Common myeloid progenitor, CD34-positive (primary cell): Measurements from ENCODE around the gene STRBP.

Experiments used
- CTCF ChIA-PET: fragments of 350-600 bp; sonication (Branson Sonifier 250); formaldehyde crosslinking; loops from one replicate; lab custom pipeline; 2021; ENCODE audit warnings: antibody characterized with exemption; lab: Charles Lee
- POLR2A ChIA-PET: fragments of 350-600 bp; sonication (Branson Sonifier 250); formaldehyde crosslinking; loops from one replicate; lab custom pipeline; 2021; ENCODE audit warnings: antibody characterized with exemption; lab: Charles Lee
- DNase-seq, 3 donors: peaks; one replicate each; pipeline versions ENCODE4 v3.0.0 to v3.0.0-alpha.2; 2013
- H3K27ac ChIP-seq, 2 experiments: 1 replicate in 1 of 2; 2 replicates in 1 of 2; pipeline ENCODE4 v1.7.0; 2013; ENCODE audit warnings: inconsistent platforms in 2 of 2, low read length in 2 of 2, mild to moderate bottlenecking in 2 of 2, low read depth in 1 of 2, moderate library complexity in 1 of 2; ENCODE audit not compliant: severe bottlenecking in 2 of 2, insufficient read depth in 1 of 2, poor library complexity in 1 of 2
- H3K27me3 ChIP-seq, 5 experiments: replicated peaks in 2 of 5; 1 replicate in 3 of 5; 2 replicates in 2 of 5; pipeline versions ENCODE4 v1.6.1 to v1.7.0; 2013; ENCODE audit warnings: low read length in 4 of 5, mild to moderate bottlenecking in 2 of 5, moderate library complexity in 2 of 5, inconsistent platforms in 1 of 5; ENCODE audit not compliant: insufficient read depth in 5 of 5, control insufficient read depth in 4 of 5
- H3K36me3 ChIP-seq, 4 experiments: 1 replicate in 2 of 4; 2 replicates in 2 of 4; pipeline versions ENCODE4 v1.6.1 to v1.7.0; 2013; ENCODE audit warnings: low read length in 3 of 4, control low read depth in 1 of 4, mild to moderate bottlenecking in 1 of 4; ENCODE audit not compliant: control insufficient read depth in 4 of 4, insufficient read depth in 4 of 4
- H3K4me1 ChIP-seq, 4 experiments: 1 replicate in 3 of 4; 2 replicates in 1 of 4; pipeline versions ENCODE4 v1.6.1 to v1.7.1; 2013; ENCODE audit warnings: low read length in 3 of 4, mild to moderate bottlenecking in 3 of 4, control low read depth in 1 of 4, inconsistent platforms in 1 of 4, moderate library complexity in 1 of 4; ENCODE audit not compliant: control insufficient read depth in 4 of 4, insufficient read depth in 4 of 4; ENCODE audit errors: control extremely low read depth in 1 of 4
- H3K4me3 ChIP-seq, 7 experiments: 1 replicate in 4 of 7; 2 replicates in 3 of 7; pipeline versions ENCODE4 v1.5.1 to v1.7.0; 2013; ENCODE audit warnings: mild to moderate bottlenecking in 7 of 7, low read length in 6 of 7, moderate library complexity in 6 of 7, inconsistent platforms in 2 of 7, low read depth in 2 of 7, control low read depth in 1 of 7; ENCODE audit not compliant: insufficient read depth in 4 of 7, control insufficient read depth in 1 of 7; ENCODE audit errors: extremely low read depth in 1 of 7
- H3K9me3 ChIP-seq, 5 experiments: 1 replicate in 4 of 5; 2 replicates in 1 of 5; pipeline versions ENCODE4 v1.6.1 to v1.7.1; 2013; ENCODE audit warnings: low read length in 4 of 5, mild to moderate bottlenecking in 2 of 5, inconsistent platforms in 1 of 5, low read depth in 1 of 5, moderate library complexity in 1 of 5; ENCODE audit not compliant: control insufficient read depth in 4 of 5, insufficient read depth in 2 of 5; ENCODE audit errors: control extremely low read depth in 1 of 5
- WGBS: methylation state at CpG from one replicate; pipeline ENCODE4 v1.1.5; 2013; ENCODE audit not compliant: insufficient coverage; 5-methylcytosine and 5-hydroxymethylcytosine counted together

The STRBP gene

DNA sequence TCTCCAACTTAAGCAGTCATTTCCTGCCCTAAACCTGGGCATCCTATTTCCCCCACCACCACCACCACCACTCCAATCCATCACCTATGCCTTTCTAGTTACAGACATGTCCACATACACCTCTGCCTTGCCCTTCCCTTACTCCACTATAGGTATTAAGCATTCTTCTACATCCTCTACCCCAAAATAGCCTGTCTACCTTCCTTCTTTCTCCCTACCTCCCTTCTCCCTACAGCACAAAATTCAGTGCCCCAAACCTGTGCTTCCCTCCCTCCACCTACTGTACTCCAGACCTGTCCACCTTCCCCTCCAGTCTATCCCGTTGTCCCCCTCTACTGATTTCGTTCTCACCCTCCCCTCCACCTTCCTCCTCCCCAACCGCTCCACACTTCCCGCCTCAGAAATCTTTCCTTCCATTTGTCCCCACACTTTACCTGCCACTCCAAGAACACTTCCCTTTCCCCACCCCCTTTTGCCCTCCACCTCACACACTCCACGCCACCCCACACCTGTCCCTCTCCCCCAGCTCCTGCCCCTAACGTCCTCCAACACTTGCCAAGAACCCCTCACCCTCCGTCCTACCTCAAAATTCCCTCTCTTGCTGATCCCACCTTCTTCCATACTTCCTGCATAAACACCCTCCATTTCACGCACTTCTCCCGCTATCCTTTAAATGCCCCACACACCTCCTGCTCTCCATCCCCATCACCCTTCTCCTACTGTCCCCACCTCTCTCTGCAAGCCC is 1.6 kb downstream of the STRBP start:
- WGBS = 89% methylated on average over 9 of the region's 9 CpGs
- Histone ChIP-seq H3K27me3 (no peaks in the 10 kb centered on the region), H3K27ac (no peak overlapping the region), H3K9me3 (no peaks in the 10 kb centered on the region), H3K36me3 (no peaks in the 10 kb centered on the region), H3K4me1 (peaks cover 4 to 21% (median 16%) of the 10 kb centered on the region in 4 experiments), H3K4me3 (peak overlapping the region; percentile 69 to 94 (median 81))
- DNase-seq = no peak
- ChIA-PET POLR2A (no interaction called here), CTCF (interaction anchor here (0.9 kb wide), 1 partner anchor 34 kb away, joined by 3 read pairs; no protein-coding TSS in a partner anchor)

DNA sequence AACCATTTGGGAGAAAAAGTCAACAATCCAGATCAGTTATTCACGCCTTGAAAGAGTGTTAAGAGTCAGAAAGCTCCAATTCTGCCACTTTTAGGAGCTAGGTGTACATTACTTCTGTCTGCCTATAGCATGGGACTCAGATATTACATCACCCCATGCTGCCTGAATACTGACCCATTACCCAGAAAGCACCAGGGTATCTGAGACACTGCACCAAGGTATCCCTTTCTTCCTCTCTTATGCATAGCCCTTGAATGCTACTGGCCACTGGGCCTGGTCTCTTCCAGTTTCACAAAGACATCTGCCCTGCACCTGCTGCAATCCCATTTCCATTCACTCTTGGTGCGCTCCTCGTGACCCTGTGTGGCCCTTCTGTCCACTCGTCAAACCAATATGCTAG is 2.6 kb downstream of the STRBP start:
- WGBS = 91% methylated on average over 4 of the region's 4 CpGs
- Histone ChIP-seq H3K27ac (no peak overlapping the region), H3K36me3 (no peaks in the 10 kb centered on the region), H3K4me3 (no peak overlapping the region), H3K9me3 (no peaks in the 10 kb centered on the region), H3K4me1 (peaks cover 4 to 21% (median 16%) of the 10 kb centered on the region in 4 experiments), H3K27me3 (no peaks in the 10 kb centered on the region)
- CTCF ChIA-PET = interaction anchor here (1.2 kb wide), 1 partner anchor 63 kb away, joined by 3 read pairs; no protein-coding TSS in a partner anchor
- DNase-seq = no peak
- POLR2A ChIA-PET = interaction anchor here (0.6 kb wide), 1 partner anchor 125 kb away, joined by 3 read pairs; no protein-coding TSS in a partner anchor

DNA sequence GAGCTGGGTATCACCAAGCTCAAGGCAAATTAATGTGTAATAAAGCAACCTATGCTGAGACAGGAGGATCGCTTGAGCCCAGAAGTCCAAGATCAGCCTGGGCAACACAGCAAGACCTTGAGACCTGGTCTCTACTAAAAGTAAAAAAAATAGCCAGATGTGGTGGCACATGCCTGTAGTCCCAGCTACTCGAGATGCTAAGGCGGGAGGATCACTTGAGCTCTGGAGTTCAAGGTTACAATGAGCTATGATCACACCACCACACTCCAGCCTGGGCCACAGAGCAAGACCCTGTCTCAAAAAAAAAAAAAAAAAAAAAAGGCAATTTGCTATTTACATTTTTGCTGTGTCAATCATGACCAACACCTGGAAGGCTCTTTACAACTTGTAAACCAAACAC is 5.2 kb downstream of the STRBP start:
- H3K27ac ChIP-seq = no peak overlapping the region
- 100% methylated on average over 3 of the region's 3 CpGs for WGBS
- peaks cover 7 to 16% (median 10%) of the 10 kb centered on the region in 4 experiments for H3K4me1 ChIP-seq
- ChIA-PET POLR2A (interaction anchor here (0.6 kb wide), 1 partner anchor 32 kb away, joined by 6 read pairs; no protein-coding TSS in a partner anchor), CTCF (interaction anchor here (0.6 to 1.3 kb wide), 2 partner anchors 75 to 164 kb away, joined by 4 to 5 read pairs; no protein-coding TSS in a partner anchor)
- H3K27me3 ChIP-seq = no peaks in the 10 kb centered on the region
- no peak for DNase-seq
- H3K9me3 ChIP-seq = no peaks in the 10 kb centered on the region
- H3K4me3 ChIP-seq = no peak overlapping the region
- no peaks in the 10 kb centered on the region for H3K36me3 ChIP-seq

DNA sequence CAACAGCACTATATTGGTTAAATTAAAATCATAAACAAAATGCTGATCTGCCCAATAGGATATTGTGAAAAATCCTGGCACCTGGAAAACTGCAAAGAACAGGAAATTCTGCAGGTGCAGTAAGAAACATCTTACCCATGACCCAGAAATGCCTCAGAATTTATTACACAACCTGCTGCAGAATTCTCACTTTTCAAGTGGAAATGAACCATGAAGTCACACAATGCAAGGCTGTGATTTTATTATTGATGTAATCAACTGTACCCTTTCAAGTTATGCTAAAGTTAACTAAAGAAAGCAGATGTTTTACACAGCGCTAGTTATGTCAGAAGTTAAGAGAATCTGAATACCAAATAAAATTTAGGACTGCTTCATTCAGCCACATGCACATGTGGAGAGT is 6.0 kb downstream of the STRBP start:
- ChIA-PET CTCF (interaction anchor here (1.3 kb wide), 1 partner anchor 74 kb away, joined by 4 read pairs; no protein-coding TSS in a partner anchor), POLR2A (no interaction called here)

DNA sequence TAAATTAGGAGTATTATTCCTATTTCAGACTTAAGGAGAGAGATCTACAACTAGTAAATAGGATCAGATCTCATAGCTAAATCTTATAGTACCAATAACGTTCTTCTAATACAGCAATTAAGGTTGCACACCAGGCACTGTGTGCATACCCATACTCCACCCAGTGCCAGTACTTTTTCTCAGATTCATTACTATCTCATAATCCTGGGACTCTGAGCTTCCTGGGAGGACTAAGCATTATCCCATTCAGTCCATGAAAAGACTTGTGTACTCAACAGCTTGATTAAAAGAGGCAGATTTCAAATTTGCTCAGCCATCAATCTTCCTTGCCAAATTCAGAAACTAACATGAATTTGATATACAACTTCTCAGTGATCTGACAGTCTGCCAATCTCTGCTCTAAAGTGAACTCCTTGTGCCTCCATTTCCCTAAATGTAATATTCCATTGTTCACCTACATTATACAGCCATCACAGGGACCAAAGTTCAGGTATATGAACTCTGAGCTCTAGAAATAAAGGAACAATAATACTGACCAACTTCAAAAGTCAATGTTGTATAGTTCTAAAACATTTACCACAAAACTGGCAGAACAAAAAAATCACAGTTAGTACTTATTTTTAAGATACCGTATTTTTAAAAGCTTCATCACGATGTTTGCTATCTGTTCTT is 7.2 kb downstream of the STRBP start:
- no peak for DNase-seq
- ChIA-PET CTCF (interaction anchor here (1.0 to 2.0 kb wide), 5 partner anchors 8 to 168 kb away, joined by 3 to 9 read pairs (median 3); no protein-coding TSS in a partner anchor), POLR2A (interaction anchor here (0.6 kb wide), 2 partner anchors 35 to 132 kb away, joined by 3 read pairs; no protein-coding TSS in a partner anchor)
- Histone ChIP-seq H3K9me3 (no peaks in the 10 kb centered on the region), H3K4me1 (peaks cover 0 to 7% (median 2%) of the 10 kb centered on the region in 4 experiments), H3K27me3 (no peaks in the 10 kb centered on the region), H3K36me3 (no peaks in the 10 kb centered on the region), H3K27ac (no peak overlapping the region), H3K4me3 (no peak overlapping the region)
- 100% methylated on average over 3 of the region's 3 CpGs for WGBS

More for the DNA sequence above, 6.0 kb downstream of the STRBP start:
- Histone ChIP-seq H3K4me1 (peaks cover 6 to 14% (median 7%) of the 10 kb centered on the region in 4 experiments), H3K9me3 (no peaks in the 10 kb centered on the region), H3K4me3 (no peak overlapping the region), H3K36me3 (no peaks in the 10 kb centered on the region), H3K27ac (no peak overlapping the region), H3K27me3 (no peaks in the 10 kb centered on the region)
- 100% methylated on average over 1 of the region's 1 CpG for WGBS
- no peak for DNase-seq

DNA sequence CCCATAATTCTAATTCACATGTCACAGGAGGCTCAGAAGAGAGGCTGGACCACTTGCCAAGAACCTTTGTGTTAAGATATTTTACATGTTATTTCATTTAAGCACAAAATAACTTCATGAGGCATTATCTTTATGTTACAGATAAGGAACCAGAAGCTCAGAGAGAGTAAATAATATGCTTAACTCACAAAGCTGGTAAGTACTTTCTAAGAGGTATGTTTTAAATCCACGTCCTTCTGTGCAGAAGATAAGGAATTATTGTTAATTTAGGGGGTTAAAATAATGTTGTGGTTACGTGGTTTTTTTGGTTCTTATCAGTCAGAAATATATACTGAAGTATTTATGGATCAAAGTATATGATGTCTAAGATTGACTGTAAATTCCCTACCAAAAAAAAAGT is 8.0 kb downstream of the STRBP start:
- ChIA-PET CTCF (interaction anchor here (1.0 to 2.0 kb wide), 5 partner anchors 9 to 100 kb away, joined by 3 to 9 read pairs (median 3); no protein-coding TSS in a partner anchor), POLR2A (no interaction called here)
- no peaks in the 10 kb centered on the region for H3K9me3 ChIP-seq
- H3K27ac ChIP-seq = no peak overlapping the region
- H3K4me1 ChIP-seq = peaks cover 0 to 3% (median under 1%) of the 10 kb centered on the region in 4 experiments
- H3K4me3 ChIP-seq = no peak overlapping the region
- 40% methylated on average over 1 of the region's 2 CpGs for WGBS
- no peaks in the 10 kb centered on the region for H3K27me3 ChIP-seq
- DNase-seq = no peak
- no peaks in the 10 kb centered on the region for H3K36me3 ChIP-seq
